SK-N-SH (cell line): ENCODE results near the gene NUP88. TPM values are rescaled to one million over a fixed set of nuclear protein-coding genes. Genes with fewer than 3 reads are reported as not detected.

Experiments used
- CTCF ChIA-PET: fragments of 300-600, 350-600 bp; formaldehyde crosslinking; extraction: SDS; loops from one replicate; lab custom pipeline; 2021; lab: Yijun Ruan, JAX
- POLR2A ChIA-PET: fragments of 350-600 bp; sonication (Branson Sonifier 250); formaldehyde crosslinking; extraction: SDS; loops from one replicate; lab custom pipeline; 2020; ENCODE audit warnings: antibody characterized with exemption, inconsistent platforms; lab: Yijun Ruan, JAX
- DNase-seq: peaks from one replicate; pipeline ENCODE4 v3.0.0; 2012
- H2AFZ ChIP-seq: fragments of 200-600 bp; sonication (generic); 2 replicates; pipeline ENCODE4 v1.8.1; 2016; ENCODE audit warnings: antibody characterized with exemption, mild to moderate bottlenecking, low read depth
- H3F3A ChIP-seq: fragments of 200-600 bp; sonication (generic); replicated peaks from 2 replicates; pipeline ENCODE3; 2016; ENCODE audit warnings: antibody characterized with exemption, mild to moderate bottlenecking; ENCODE audit not compliant: insufficient read depth
- H3K27ac ChIP-seq, 2 experiments: fragments of 200-500 bp in 1 of 2; fragments of 200-600 bp in 1 of 2; sonication (Bioruptor generic) in 1 of 2; sonication (generic), shearing (Covaris generic) in 1 of 2; 2 replicates each; pipeline versions ENCODE4 v1.5.1 to v1.6.1; 2014 to 2016; ENCODE audit warnings: low read depth in 2 of 2, inconsistent platforms in 1 of 2, low read length in 1 of 2, mild to moderate bottlenecking in 1 of 2, mixed read lengths in 1 of 2
- H3K27me3 ChIP-seq: fragments of 200-600 bp; sonication (generic), shearing (Covaris generic); 2 replicates; pipeline ENCODE4 v1.6.1; 2016; ENCODE audit warnings: mixed run types; ENCODE audit not compliant: insufficient read depth
- H3K36me3 ChIP-seq, 2 experiments: fragments of 200-500 bp in 1 of 2; fragments of 200-600 bp in 1 of 2; sonication (Bioruptor generic) in 1 of 2; sonication (generic) in 1 of 2; replicated peaks in 1 of 2; 2 replicates each; pipeline versions ENCODE3 to v1.5.1; 2014 to 2016; ENCODE audit warnings: low read length in 1 of 2, mild to moderate bottlenecking in 1 of 2; ENCODE audit not compliant: insufficient read depth in 2 of 2, control insufficient read depth in 1 of 2
- H3K4me1 ChIP-seq, 2 experiments: fragments of 200-500 bp in 1 of 2; fragments of 200-600 bp in 1 of 2; sonication (Bioruptor generic) in 1 of 2; sonication (generic), shearing (Covaris generic) in 1 of 2; 2 replicates each; pipeline versions ENCODE4 v1.5.1 to v1.6.1; 2014 to 2016; ENCODE audit warnings: low read depth in 1 of 2, low read length in 1 of 2, mixed run types in 1 of 2; ENCODE audit not compliant: insufficient read depth in 2 of 2, control insufficient read depth in 1 of 2
- H3K4me2 ChIP-seq: fragments of 200-600 bp; sonication (generic), shearing (Covaris generic); 2 replicates; pipeline ENCODE4 v1.6.1; 2017; ENCODE audit warnings: mixed run types
- H3K4me3 ChIP-seq, 2 experiments: fragments of 200-500 bp in 1 of 2; fragments of 200-600 bp in 1 of 2; sonication (Bioruptor generic) in 1 of 2; sonication (generic), shearing (Covaris generic) in 1 of 2; 2 replicates each; pipeline versions ENCODE4 v1.5.1 to v1.8.1; 2014 to 2016; ENCODE audit warnings: low read depth in 2 of 2, inconsistent platforms in 1 of 2, low read length in 1 of 2, mild to moderate bottlenecking in 1 of 2, mixed read lengths in 1 of 2, moderate library complexity in 1 of 2
- H3K79me2 ChIP-seq: fragments of 200-600 bp; sonication (generic); 2 replicates; pipeline ENCODE4 v1.8.1; 2017; ENCODE audit warnings: mild to moderate bottlenecking; ENCODE audit not compliant: insufficient read depth
- H3K9ac ChIP-seq: fragments of 200-600 bp; sonication (generic); 2 replicates; pipeline ENCODE4 v1.6.1; 2017; ENCODE audit warnings: mixed run types
- H3K9me2 ChIP-seq: fragments of 200-600 bp; sonication (generic); 2 replicates; pipeline ENCODE4 v1.6.1; 2017; ENCODE audit warnings: mixed run types
- H3K9me3 ChIP-seq: fragments of 200-600 bp; sonication (generic); 2 replicates; pipeline ENCODE4 v1.6.1; 2017; ENCODE audit warnings: mixed run types, mild to moderate bottlenecking, moderate library complexity
- H4K20me1 ChIP-seq: fragments of 200-600 bp; sonication (generic); 2 replicates; pipeline ENCODE4 v1.6.1; 2017; ENCODE audit warnings: mild to moderate bottlenecking, mixed run types; ENCODE audit not compliant: insufficient read depth
- CTCF ChIP-seq: fragments of 200-600 bp; sonication (generic); IDR thresholded peaks from 2 replicates; pipeline ENCODE4 v1.6.1; 2017; ENCODE audit warnings: antibody characterized with exemption, mild to moderate bottlenecking, moderate library complexity
- ELF1 ChIP-seq: IDR thresholded peaks from 2 replicates; pipeline ENCODE4 v1.4.0; 2012
- EZH2phosphoT487 ChIP-seq: fragments of 200-600 bp; sonication (generic); IDR thresholded peaks from 2 replicates; pipeline ENCODE4 v1.6.1; 2017; ENCODE audit warnings: low read depth, mixed run types, mild to moderate bottlenecking, antibody characterized with exemption, moderate library complexity, borderline replicate concordance
- FOXM1 ChIP-seq: IDR thresholded peaks from 2 replicates; pipeline ENCODE4 v1.4.0; 2012; ENCODE audit warnings: low read depth, mild to moderate bottlenecking
- GABPA ChIP-seq: IDR thresholded peaks from 2 replicates; pipeline ENCODE4 v1.4.0; 2012; ENCODE audit warnings: low read depth, mild to moderate bottlenecking
- IRF3 ChIP-seq: fragments of 150-350 bp; IDR thresholded peaks from 2 replicates; pipeline ENCODE4 v1.6.1; 2016; ENCODE audit warnings: mild to moderate bottlenecking, low read depth, low read length
- MEF2A ChIP-seq: IDR thresholded peaks from 2 replicates; pipeline ENCODE4 v1.4.0; 2012; ENCODE audit warnings: low read depth, borderline replicate concordance
- MXI1 ChIP-seq: IDR thresholded peaks from 2 replicates; pipeline ENCODE4 v1.6.1; 2012; ENCODE audit warnings: mild to moderate bottlenecking, low read depth, low read length, improper control_type of control experiment
- NFIC ChIP-seq: IDR thresholded peaks from 2 replicates; pipeline ENCODE4 v1.4.0; 2012; ENCODE audit warnings: borderline replicate concordance
- NRF1 ChIP-seq: IDR thresholded peaks from 2 replicates; pipeline ENCODE4 v1.6.1; 2012; ENCODE audit warnings: low read depth, mild to moderate bottlenecking, low read length
- PBX3 ChIP-seq: IDR thresholded peaks from 2 replicates; pipeline ENCODE4; 2012
- RCOR1 ChIP-seq: fragments of 150-350 bp; IDR thresholded peaks from 2 replicates; pipeline ENCODE4 v1.6.1; 2017; ENCODE audit warnings: antibody characterized with exemption, low read length
- REST ChIP-seq: IDR thresholded peaks from 2 replicates; pipeline ENCODE4 v1.6.1; 2012; ENCODE audit warnings: mild to moderate bottlenecking, low read depth, low read length, moderate library complexity
- RXRA ChIP-seq: IDR thresholded peaks from 2 replicates; pipeline ENCODE4 v1.4.0; 2012; ENCODE audit warnings: low read depth, mild to moderate bottlenecking, borderline replicate concordance
- SIN3A ChIP-seq: IDR thresholded peaks from 2 replicates; pipeline ENCODE4 v1.6.1; 2012; ENCODE audit warnings: low read depth, mild to moderate bottlenecking, low read length, moderate library complexity, borderline replicate concordance
- TCF12 ChIP-seq: IDR thresholded peaks from 2 replicates; pipeline ENCODE4 v1.4.0; 2012
- USF1 ChIP-seq: IDR thresholded peaks from 2 replicates; pipeline ENCODE4 v1.4.0; 2012; ENCODE audit warnings: low read depth, borderline replicate concordance
- YY1 ChIP-seq: IDR thresholded peaks from 2 replicates; pipeline ENCODE4 v1.4.0; 2012; ENCODE audit warnings: low read depth, mild to moderate bottlenecking
- WGBS: methylation state at CpG from one replicate; pipeline ENCODE4 v1.1.6; 2017; ENCODE audit warnings: low lambda C conversion rate; 5-methylcytosine and 5-hydroxymethylcytosine counted together
- polyA plus RNA-seq, 3 experiments: library from polyadenylated mRNA; depleted of rRNA; stranded (reverse); fragments of >200 nt; gene quantifications; 2 replicates each; pipeline ENCODE4 v1.2.3, GENCODE V29; 2012

NUP88 gene
- polyA plus RNA-seq, 1 of the 3 experiments (the other 2 are of a cell fraction): 54.1 TPM

GRCh38 chr17:5439446-5439764, 19.9 kb upstream of the NUP88 start:
- Histone ChIP-seq H3K4me3 (peak overlapping the region; percentile 85 to 94; a peak in 3 of 4 replicates), H3K9ac (no peak overlapping the region), H3F3A (peaks cover 19% of the 10 kb centered on the region), H3K4me2 (peak overlapping the region; percentile 68), H3K36me3 (peaks cover 40 to 48% of the 10 kb centered on the region in 2 experiments), H3K4me1 (peaks cover 0 to 21% of the 10 kb centered on the region in 2 experiments; a peak in 3 of 4 replicates), H4K20me1 (no peaks in the 10 kb centered on the region), H3K79me2 (peaks cover 44% of the 10 kb centered on the region), H3K9me3 (no peaks in the 10 kb centered on the region), H3K27me3 (no peaks in the 10 kb centered on the region), H3K9me2 (no peaks in the 10 kb centered on the region), H3K27ac (peak overlapping the region; percentile 44 to 80; a peak in 3 of 4 replicates), H2AFZ (peak overlapping the region; percentile 51; the same call in 1 of the 2 replicates)
- DNase-seq: no peak
- POLR2A ChIA-PET: interaction anchor here (1.0 to 1.3 kb wide), 4 partner anchors 9 to 29 kb away, joined by 3 to 7 read pairs (median 4); partner anchors contain the start of genes DHX33, NUP88 and RPAIN
- no peak for TF ChIP-seq ELF1
- no peak for TF ChIP-seq REST
- no peak for TF ChIP-seq USF1
- TF ChIP-seq IRF3: no peak
- TF ChIP-seq RCOR1: no peak
- no peak for TF ChIP-seq PBX3
- no peak for TF ChIP-seq RXRA
- no peak for TF ChIP-seq MEF2A
- TF ChIP-seq GABPA: no peak
- no peak for TF ChIP-seq EZH2phosphoT487
- TF ChIP-seq YY1: no peak
- TF ChIP-seq FOXM1: no peak
- no peak for TF ChIP-seq SIN3A
- TF ChIP-seq NFIC: no peak
- TF ChIP-seq CTCF: no peak
- no peak for TF ChIP-seq MXI1
- no peak for TF ChIP-seq TCF12
- TF ChIP-seq NRF1: no peak
- CTCF ChIA-PET: interaction anchor here (0.6 to 5.5 kb wide), 40 partner anchors 10 to 315 kb away, joined by 3 to 84 read pairs (median 5); partner anchors contain the start of genes DHX33, MIS12, NUP88 and RPAIN
- WGBS: 12% methylated on average over 1 of the region's 1 CpG
